Thyroid gland (tissue), 4 donors: Measurements from ENCODE around the gene SNCA.

ENCODE experiments used
- POLR2A ChIP-seq, 2 donors: fragments of 450-650 bp; IDR thresholded peaks; one replicate each; pipeline ENCODE4 v1.6.1; 2017; ENCODE audit warnings: antibody characterized with exemption in 2 of 2, mild to moderate bottlenecking in 2 of 2, moderate library complexity in 1 of 2
- TF ChIP-seq, protein P1 (sequence below), 6 experiments: fragments of 200-600 bp in 3 of 6; fragments of 450-650 bp in 3 of 6; sonication (generic) in 3 of 6; IDR thresholded peaks; one replicate each; pipeline ENCODE4 v1.5.1; 2016 to 2019; ENCODE audit warnings: antibody characterized with exemption in 6 of 6, mild to moderate bottlenecking in 2 of 6, inconsistent platforms in 1 of 6, moderate library complexity in 1 of 6

DNA sequence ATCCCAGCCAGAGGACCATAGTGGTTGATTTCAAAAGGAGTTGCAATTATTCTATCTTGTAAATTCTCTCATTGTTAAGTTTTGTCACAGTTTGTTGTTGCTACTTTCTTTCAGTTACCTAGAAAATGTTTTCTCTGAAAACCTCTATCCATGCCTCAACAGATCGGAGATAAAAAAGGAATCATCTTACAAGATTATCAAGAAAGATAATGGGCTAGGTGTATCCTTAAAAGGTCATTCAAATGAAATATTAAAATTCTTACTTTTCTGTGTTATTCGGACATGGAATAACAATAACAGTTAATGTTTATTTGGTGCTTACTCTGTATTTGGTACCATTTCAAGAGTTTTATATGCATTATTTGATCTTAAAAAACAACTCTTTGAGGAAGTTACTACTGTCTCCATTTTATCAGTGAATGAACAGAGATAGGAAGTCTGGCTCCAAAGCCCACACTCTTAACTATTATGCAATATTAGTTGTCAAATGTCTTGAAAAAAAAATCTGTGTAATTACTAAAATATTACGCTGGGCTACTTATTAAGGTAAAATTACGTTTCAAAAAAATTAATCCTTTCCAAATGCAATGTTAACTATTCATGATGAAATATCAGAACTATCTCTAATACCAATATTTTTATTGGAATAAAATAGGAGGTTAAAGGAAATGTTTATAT, 97.5 kb downstream of the SNCA start:
- TF ChIP-seq, protein P1, sequence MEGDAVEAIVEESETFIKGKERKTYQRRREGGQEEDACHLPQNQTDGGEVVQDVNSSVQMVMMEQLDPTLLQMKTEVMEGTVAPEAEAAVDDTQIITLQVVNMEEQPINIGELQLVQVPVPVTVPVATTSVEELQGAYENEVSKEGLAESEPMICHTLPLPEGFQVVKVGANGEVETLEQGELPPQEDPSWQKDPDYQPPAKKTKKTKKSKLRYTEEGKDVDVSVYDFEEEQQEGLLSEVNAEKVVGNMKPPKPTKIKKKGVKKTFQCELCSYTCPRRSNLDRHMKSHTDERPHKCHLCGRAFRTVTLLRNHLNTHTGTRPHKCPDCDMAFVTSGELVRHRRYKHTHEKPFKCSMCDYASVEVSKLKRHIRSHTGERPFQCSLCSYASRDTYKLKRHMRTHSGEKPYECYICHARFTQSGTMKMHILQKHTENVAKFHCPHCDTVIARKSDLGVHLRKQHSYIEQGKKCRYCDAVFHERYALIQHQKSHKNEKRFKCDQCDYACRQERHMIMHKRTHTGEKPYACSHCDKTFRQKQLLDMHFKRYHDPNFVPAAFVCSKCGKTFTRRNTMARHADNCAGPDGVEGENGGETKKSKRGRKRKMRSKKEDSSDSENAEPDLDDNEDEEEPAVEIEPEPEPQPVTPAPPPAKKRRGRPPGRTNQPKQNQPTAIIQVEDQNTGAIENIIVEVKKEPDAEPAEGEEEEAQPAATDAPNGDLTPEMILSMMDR (IDR thresholded peaks at IDR 0.05), result no peak
- TF ChIP-seq POLR2A (IDR thresholded peaks at IDR 0.05), result no peak
